Tibial nerve (tissue), 4 donors: ENCODE results near the gene SOX18. TPM values are rescaled to one million over a fixed set of nuclear protein-coding genes. Genes with fewer than 3 reads are reported as not detected.

ENCODE experiments used
- DNase-seq, 2 donors: peaks; one replicate each; pipeline ENCODE4 v3.0.0-alpha.2; 2019; ENCODE audit warnings: low spot score in 2 of 2
- H3K27ac ChIP-seq, 4 donors: fragments of 200-600 bp; sonication (generic) in 3 of 4; one replicate each; pipeline ENCODE4 v1.5.1; 2017 to 2019; ENCODE audit warnings: mild to moderate bottlenecking in 1 of 4
- H3K27me3 ChIP-seq, 2 donors: fragments of 200-600 bp; sonication (generic) in 1 of 2; one replicate each; pipeline versions ENCODE4 v1.5.1 to v1.6.0; 2017 to 2019
- H3K36me3 ChIP-seq, 3 donors: fragments of 200-600 bp; sonication (generic); one replicate each; pipeline ENCODE4 v1.5.1; 2018 to 2019
- H3K4me1 ChIP-seq, 4 donors: fragments of 200-600 bp; sonication (generic) in 3 of 4; one replicate each; pipeline ENCODE4 v1.5.1; 2017 to 2019
- H3K4me3 ChIP-seq, 4 donors: fragments of 200-600 bp; sonication (generic) in 3 of 4; one replicate each; pipeline ENCODE4 v1.5.1; 2017 to 2019; ENCODE audit warnings: mild to moderate bottlenecking in 1 of 4, moderate library complexity in 1 of 4
- H3K9me3 ChIP-seq, 4 donors: fragments of 200-600 bp; sonication (generic) in 3 of 4; one replicate each; pipeline ENCODE4 v1.5.1; 2017 to 2019
- EP300 ChIP-seq, 2 donors: sonication (generic); formaldehyde crosslinking; IDR thresholded peaks; one replicate each; pipeline ENCODE4 v1.6.1; 2017; ENCODE audit warnings: antibody characterized with exemption in 2 of 2, mild to moderate bottlenecking in 1 of 2
- POLR2A ChIP-seq, 2 donors: fragments of 450-650 bp; IDR thresholded peaks; one replicate each; pipeline ENCODE4 v1.6.1; 2017; ENCODE audit warnings: antibody characterized with exemption in 2 of 2, mild to moderate bottlenecking in 2 of 2, moderate library complexity in 2 of 2
- WGBS, 2 donors: methylation state at CpG; one replicate each; pipeline ENCODE4 v1.1.5; 2018; 5-methylcytosine and 5-hydroxymethylcytosine counted together
- total RNA-seq, 4 donors: library from RNA; depleted of rRNA; stranded (reverse); fragments of >200 nt; gene quantifications; one replicate each; pipeline ENCODE4 v1.1.0, GENCODE V29; 2016
- TF ChIP-seq, protein P1 (sequence below), 5 experiments: fragments of 200-600 bp in 3 of 5; fragments of 450-650 bp in 2 of 5; sonication (generic) in 3 of 5; IDR thresholded peaks; one replicate each; pipeline ENCODE4 v1.5.1; 2016 to 2019; ENCODE audit warnings: antibody characterized with exemption in 5 of 5, mild to moderate bottlenecking in 3 of 5, moderate library complexity in 2 of 5

SOX18 gene
- total RNA-seq, 4 donors from 2014 or later = 4.6 to 44.6 (median 21.4) TPM

- peak within 1 kb of the TSS in 3 of 4 donors; percentile 75 to 84 (median 80) for H3K27ac ChIP-seq
- H3K4me1 ChIP-seq = peaks cover 0 to 66% (median 20%) of the 10 kb centered on the region in 4 donors
These were observed 30.8 kb upstream of the SOX18 start, which contains the start of gene OPRL1 for GRCh38 chr20:64080013-64080812. Gene OPRL1 (plus strand): TSS chr20:64080082. CDS start chr20:64092721, 12,639 bp downstream.

GRCh38 chr20:64079273-64080012 lies 30.0 kb upstream of the SOX18 start, which contains the start of gene RGS19:
Gene RGS19 (minus strand): TSS chr20:64079518. CDS start chr20:64076886, 2,632 bp downstream.
- Histone ChIP-seq H3K4me1 (peaks cover 0 to 62% (median 20%) of the 10 kb centered on the region in 4 donors), H3K27ac (peak within 1 kb of the TSS in 3 of 4 donors; percentile 75 to 84 (median 80)), H3K27me3 (peaks cover 0 to 8% of the 10 kb centered on the region in 2 donors), H3K4me3 (peak within 1 kb of the TSS; percentile 48 to 81 (median 54)), H3K9me3 (no peaks in the 10 kb centered on the region), H3K36me3 (peaks cover 0 to 12% (median 0%) of the 10 kb centered on the region in 3 donors)
- TF ChIP-seq, protein P1, sequence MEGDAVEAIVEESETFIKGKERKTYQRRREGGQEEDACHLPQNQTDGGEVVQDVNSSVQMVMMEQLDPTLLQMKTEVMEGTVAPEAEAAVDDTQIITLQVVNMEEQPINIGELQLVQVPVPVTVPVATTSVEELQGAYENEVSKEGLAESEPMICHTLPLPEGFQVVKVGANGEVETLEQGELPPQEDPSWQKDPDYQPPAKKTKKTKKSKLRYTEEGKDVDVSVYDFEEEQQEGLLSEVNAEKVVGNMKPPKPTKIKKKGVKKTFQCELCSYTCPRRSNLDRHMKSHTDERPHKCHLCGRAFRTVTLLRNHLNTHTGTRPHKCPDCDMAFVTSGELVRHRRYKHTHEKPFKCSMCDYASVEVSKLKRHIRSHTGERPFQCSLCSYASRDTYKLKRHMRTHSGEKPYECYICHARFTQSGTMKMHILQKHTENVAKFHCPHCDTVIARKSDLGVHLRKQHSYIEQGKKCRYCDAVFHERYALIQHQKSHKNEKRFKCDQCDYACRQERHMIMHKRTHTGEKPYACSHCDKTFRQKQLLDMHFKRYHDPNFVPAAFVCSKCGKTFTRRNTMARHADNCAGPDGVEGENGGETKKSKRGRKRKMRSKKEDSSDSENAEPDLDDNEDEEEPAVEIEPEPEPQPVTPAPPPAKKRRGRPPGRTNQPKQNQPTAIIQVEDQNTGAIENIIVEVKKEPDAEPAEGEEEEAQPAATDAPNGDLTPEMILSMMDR (IDR thresholded peaks at IDR 0.05) = peak in 1 of 5 experiments; percentile 8
- TF ChIP-seq EP300 (IDR thresholded peaks at IDR 0.05) (no peak), POLR2A (IDR thresholded peaks at IDR 0.05) (peak in 1 of 2 donors; percentile 10)
- WGBS, 2 donors = 0 to 1% methylated on average over 7 to 20 of the region's 73 CpGs
- DNase-seq = peak; percentile 31 to 49

More at GRCh38 chr20:64080013-64080812, 30.8 kb upstream of the SOX18 start, which contains the start of gene OPRL1:
- Histone ChIP-seq H3K36me3 (peaks cover 0 to 4% (median 0%) of the 10 kb centered on the region in 3 donors), H3K9me3 (no peaks in the 10 kb centered on the region), H3K27me3 (peaks cover 0 to 16% of the 10 kb centered on the region in 2 donors), H3K4me3 (peak within 1 kb of the TSS; percentile 48 to 81 (median 54))
- 7 to 10% methylated on average over 28 to 31 of the region's 62 CpGs for WGBS, 2 donors
- TF ChIP-seq EP300 (IDR thresholded peaks at IDR 0.05) (no peak), POLR2A (IDR thresholded peaks at IDR 0.05) (no peak)
- TF ChIP-seq, protein P1 (IDR thresholded peaks at IDR 0.05) = no peak
- DNase-seq = no peak

- H3K27ac ChIP-seq = peak overlapping the region in 3 of 4 donors; percentile 68 to 84 (median 75)
- H3K36me3 ChIP-seq = peaks cover 0 to 18% (median 0%) of the 10 kb centered on the region in 3 donors
- peak overlapping the region; percentile 47 to 81 (median 52) for H3K4me3 ChIP-seq
- no peaks in the 10 kb centered on the region for H3K9me3 ChIP-seq
- 15 to 16% methylated on average over 4 of the region's 4 CpGs for WGBS, 2 donors
- H3K27me3 ChIP-seq = peaks cover 0 to 5% of the 10 kb centered on the region in 2 donors
- no peak for DNase-seq
- TF ChIP-seq, protein P1 (IDR thresholded peaks at IDR 0.05) = no peak
- TF ChIP-seq POLR2A (IDR thresholded peaks at IDR 0.05) (no peak), EP300 (IDR thresholded peaks at IDR 0.05) (no peak)
- H3K4me1 ChIP-seq = peaks cover 0 to 56% (median 19%) of the 10 kb centered on the region in 4 donors
These were observed 29.5 kb upstream of the SOX18 start for GRCh38 chr20:64078934-64079272.

GRCh38 chr20:64077876-64078551 lies 28.6 kb upstream of the SOX18 start:
- DNase-seq = no peak
- Histone ChIP-seq H3K4me1 (peaks cover 0 to 47% (median 13%) of the 10 kb centered on the region in 4 donors), H3K9me3 (no peaks in the 10 kb centered on the region), H3K36me3 (peaks cover 0 to 26% (median 0%) of the 10 kb centered on the region in 3 donors), H3K27me3 (peaks cover 0 to 2% of the 10 kb centered on the region in 2 donors), H3K4me3 (peak overlapping the region in 3 of 4 donors; percentile 47 to 81 (median 57)), H3K27ac (peak overlapping the region in 2 of 4 donors; percentile 75 to 84)
- TF ChIP-seq EP300 (IDR thresholded peaks at IDR 0.05) (no peak), POLR2A (IDR thresholded peaks at IDR 0.05) (no peak)
- TF ChIP-seq, protein P1 (IDR thresholded peaks at IDR 0.05) = no peak
- WGBS, 2 donors = 56 to 57% methylated on average over 12 to 15 of the region's 15 CpGs
